ENCODE data around the gene C17orf113.

DNA sequence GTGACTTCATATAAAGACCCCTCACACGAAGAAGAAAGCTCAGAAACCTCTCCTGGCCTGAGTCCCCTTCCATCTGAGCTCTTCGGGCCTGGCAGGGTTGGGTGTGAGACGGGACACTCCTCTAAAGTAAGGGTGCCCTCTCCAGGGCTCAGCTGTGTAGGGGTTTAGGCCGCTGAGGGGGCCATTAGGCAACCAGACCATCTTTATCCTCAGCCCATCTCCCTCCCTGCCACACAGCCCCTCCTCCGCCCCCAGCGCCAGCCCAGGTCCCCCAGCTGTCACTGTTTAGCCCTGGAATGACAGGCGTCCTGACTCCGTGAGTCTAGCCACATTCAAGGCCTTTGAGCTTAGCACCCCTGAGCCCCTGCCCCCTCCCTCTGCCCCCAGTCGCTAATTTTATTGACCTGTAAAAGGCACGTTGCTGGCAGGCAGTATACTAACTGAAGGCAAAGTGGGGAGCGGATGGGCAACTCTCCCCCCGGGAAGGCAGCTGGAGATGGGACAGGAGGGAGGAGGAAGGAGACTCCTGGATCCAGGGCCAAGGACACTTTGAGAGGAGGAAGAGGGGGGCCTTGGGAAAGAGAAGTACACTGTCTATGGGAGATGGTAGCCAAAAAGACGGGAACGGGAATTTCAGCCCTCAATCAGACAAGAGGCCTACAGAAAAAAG, 48.5 kb upstream of the C17orf113 start:
- TF ChIP-seq, protein P1, sequence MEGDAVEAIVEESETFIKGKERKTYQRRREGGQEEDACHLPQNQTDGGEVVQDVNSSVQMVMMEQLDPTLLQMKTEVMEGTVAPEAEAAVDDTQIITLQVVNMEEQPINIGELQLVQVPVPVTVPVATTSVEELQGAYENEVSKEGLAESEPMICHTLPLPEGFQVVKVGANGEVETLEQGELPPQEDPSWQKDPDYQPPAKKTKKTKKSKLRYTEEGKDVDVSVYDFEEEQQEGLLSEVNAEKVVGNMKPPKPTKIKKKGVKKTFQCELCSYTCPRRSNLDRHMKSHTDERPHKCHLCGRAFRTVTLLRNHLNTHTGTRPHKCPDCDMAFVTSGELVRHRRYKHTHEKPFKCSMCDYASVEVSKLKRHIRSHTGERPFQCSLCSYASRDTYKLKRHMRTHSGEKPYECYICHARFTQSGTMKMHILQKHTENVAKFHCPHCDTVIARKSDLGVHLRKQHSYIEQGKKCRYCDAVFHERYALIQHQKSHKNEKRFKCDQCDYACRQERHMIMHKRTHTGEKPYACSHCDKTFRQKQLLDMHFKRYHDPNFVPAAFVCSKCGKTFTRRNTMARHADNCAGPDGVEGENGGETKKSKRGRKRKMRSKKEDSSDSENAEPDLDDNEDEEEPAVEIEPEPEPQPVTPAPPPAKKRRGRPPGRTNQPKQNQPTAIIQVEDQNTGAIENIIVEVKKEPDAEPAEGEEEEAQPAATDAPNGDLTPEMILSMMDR (IDR thresholded peaks at IDR 0.05): no peak
- TF ChIP-seq POLR2A (IDR thresholded peaks at IDR 0.05): no peak

All from esophagus squamous epithelium (tissue), 4 donors.